Gastrocnemius medialis (tissue), 4 donors: ENCODE results near the gene GRIFIN. TPM values are rescaled to one million over a fixed set of nuclear protein-coding genes. Genes with fewer than 3 reads are reported as not detected.

Experiments
- ATAC-seq, 2 donors: fragments of 150-250 bp; one replicate each; pipeline ENCODE4 v1.9.1; 2016
- DNase-seq, 2 donors: peaks; one replicate each; pipeline ENCODE4 v3.0.0-alpha.2; 2019
- H3K27ac ChIP-seq, 4 donors: fragments of 200-600 bp; sonication (generic); 1 replicate in 1 of 4; 2 replicates in 3 of 4; pipeline ENCODE4 v1.5.1; 2016 to 2018; ENCODE audit warnings: mild to moderate bottlenecking in 2 of 4, moderate library complexity in 1 of 4
- H3K27me3 ChIP-seq, 3 donors: fragments of 200-600 bp; sonication (generic) in 2 of 3; 1 replicate in 1 of 3; 2 replicates in 2 of 3; pipeline versions ENCODE4 v1.5.1 to v1.6.0; 2016 to 2019; ENCODE audit warnings: mild to moderate bottlenecking in 1 of 3, moderate library complexity in 1 of 3
- H3K36me3 ChIP-seq, 2 donors: fragments of 200-600 bp; sonication (generic) in 1 of 2; one replicate each; pipeline ENCODE4 v1.5.1; 2017 to 2018
- H3K4me1 ChIP-seq, 2 donors: fragments of 200-600 bp; sonication (generic) in 1 of 2; one replicate each; pipeline ENCODE4 v1.5.1; 2016 to 2017; ENCODE audit warnings: mild to moderate bottlenecking in 2 of 2
- H3K4me3 ChIP-seq, 4 donors: fragments of 200-600 bp; sonication (generic) in 3 of 4; 1 replicate in 1 of 4; 2 replicates in 3 of 4; pipeline ENCODE4 v1.5.1; 2016 to 2019; ENCODE audit warnings: mild to moderate bottlenecking in 2 of 4
- H3K9me3 ChIP-seq, 3 donors: fragments of 200-600 bp; sonication (generic) in 2 of 3; 1 replicate in 1 of 3; 2 replicates in 2 of 3; pipeline ENCODE4 v1.5.1; 2016 to 2019
- CTCF ChIP-seq, 5 experiments: fragments of 450-650 bp in 3 of 5; fragments of 200-600 bp in 2 of 5; sonication (generic) in 2 of 5; IDR thresholded peaks in 4 of 5; conservative IDR thresholded peaks in 1 of 5; 1 replicate in 4 of 5; 2 replicates in 1 of 5; pipeline ENCODE4 v1.5.1; 2016 to 2019; ENCODE audit warnings: antibody characterized with exemption in 5 of 5, mild to moderate bottlenecking in 3 of 5, moderate library complexity in 3 of 5
- POLR2A ChIP-seq, 2 donors: fragments of 450-650 bp; IDR thresholded peaks; one replicate each; pipeline ENCODE4 v1.6.1; 2017; ENCODE audit warnings: antibody characterized with exemption in 2 of 2, mild to moderate bottlenecking in 2 of 2, moderate library complexity in 2 of 2
- in situ Hi-C, 4 donors: fragments of 200-750 bp; cut with MboI; loops; one replicate each; pipeline versions ENCODE4 v1.15.0 to v1.8.0; 2017; ENCODE audit warnings: low sequenced_read_pairs in 4 of 4
- intact Hi-C: fragments of 100-400 bp; cut with DNase I; formaldehyde crosslinking; loops from one replicate; pipeline ENCODE4 v1.15.1; 2023; ENCODE audit warnings: low total_unique reads
- total RNA-seq, 4 donors: library from RNA; depleted of rRNA; stranded (reverse); fragments of >200 nt; gene quantifications; one replicate each; pipeline versions ENCODE4 v1.1.0 to v1.2.3, GENCODE V29; 2016

Gene GRIFIN
- total RNA-seq, 4 donors from 2014 or later = not detected

GRCh38 chr7:2520131-2520760 lies 44.0 kb upstream of the GRIFIN start:
- in situ Hi-C loops (no loop called here), intact Hi-C loops (no loop called here)
- Histone ChIP-seq H3K9me3 (no peaks in the 10 kb centered on the region), H3K36me3 (no peaks in the 10 kb centered on the region), H3K4me1 (peaks cover 0 to 28% of the 10 kb centered on the region in 2 donors), H3K27ac (no peak overlapping the region), H3K4me3 (peak overlapping the region; percentile 33 to 49 (median 45)), H3K27me3 (peaks cover 26 to 39% (median 33%) of the 10 kb centered on the region in 3 donors)
- no peak for ATAC-seq
- TF ChIP-seq CTCF (IDR thresholded peaks at IDR 0.05 in 4 of 5, conservative IDR thresholded peaks at IDR 0.05 in 1 of 5) = no peak
- no peak for TF ChIP-seq POLR2A (IDR thresholded peaks at IDR 0.05)
- DNase-seq = no peak

GRCh38 chr7:2519119-2519930 lies 43.1 kb upstream of the GRIFIN start, which contains the start of gene LFNG:
LFNG (plus strand) TSS chr7:2519774; CDS start chr7:2519862, 88 bp downstream.
- intact Hi-C loops = loop anchor here (2.0 kb wide), 2 partner anchors 35 to 117 kb away; partner anchors contain the start of genes BRAT1 and CHST12
- Histone ChIP-seq H3K27me3 (peaks cover 25 to 33% (median 30%) of the 10 kb centered on the region in 3 donors), H3K4me3 (peak within 1 kb of the TSS; percentile 53 to 69 (median 55)), H3K9me3 (no peaks in the 10 kb centered on the region), H3K4me1 (peaks cover 0 to 25% of the 10 kb centered on the region in 2 donors), H3K36me3 (no peaks in the 10 kb centered on the region), H3K27ac (peak within 1 kb of the TSS in 1 of 4 donors; percentile 18)
- TF ChIP-seq POLR2A (IDR thresholded peaks at IDR 0.05) = peak; percentile 76 to 94
- TF ChIP-seq CTCF (IDR thresholded peaks at IDR 0.05 in 4 of 5, conservative IDR thresholded peaks at IDR 0.05 in 1 of 5) = no peak
- DNase-seq = peak; percentile 74 to 77
- peak; percentile 85 to 92 for ATAC-seq
- in situ Hi-C loops = no loop called here

DNA sequence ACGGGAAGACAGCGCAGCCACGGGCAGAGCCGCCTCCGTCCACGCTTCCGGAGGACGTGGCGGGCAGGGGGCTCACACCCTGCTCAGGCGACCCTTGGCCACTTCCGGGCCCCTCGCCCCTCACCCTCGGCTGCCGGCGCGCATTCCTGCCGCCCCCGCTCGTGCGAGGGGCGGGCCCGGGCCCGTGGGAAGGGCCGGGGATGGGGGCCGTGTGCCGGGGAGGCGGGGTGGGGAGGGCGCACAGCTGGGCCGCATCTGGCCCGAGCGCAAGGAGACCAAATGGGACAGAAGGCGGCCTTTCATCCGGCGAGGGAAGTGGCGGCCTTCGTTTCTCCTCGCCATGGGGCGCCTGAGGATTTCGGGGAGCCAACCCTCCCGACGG lies 42.5 kb upstream of the GRIFIN start:
- no peaks in the 10 kb centered on the region for H3K36me3 ChIP-seq
- H3K27me3 ChIP-seq = peaks cover 21 to 31% (median 30%) of the 10 kb centered on the region in 3 donors
- no peak for DNase-seq
- peak overlapping the region in 1 of 4 donors; percentile 18 for H3K27ac ChIP-seq
- H3K4me3 ChIP-seq = peak overlapping the region; percentile 53 to 69 (median 55)
- no peak for ATAC-seq
- peaks cover 0 to 21% of the 10 kb centered on the region in 2 donors for H3K4me1 ChIP-seq
- in situ Hi-C loops (no loop called here), intact Hi-C loops (loop anchor here (2.0 kb wide), 2 partner anchors 36 to 116 kb away; partner anchors contain the start of genes BRAT1 and CHST12)
- TF ChIP-seq CTCF (IDR thresholded peaks at IDR 0.05 in 4 of 5, conservative IDR thresholded peaks at IDR 0.05 in 1 of 5) (no peak), POLR2A (IDR thresholded peaks at IDR 0.05) (no peak)
- no peaks in the 10 kb centered on the region for H3K9me3 ChIP-seq

DNA sequence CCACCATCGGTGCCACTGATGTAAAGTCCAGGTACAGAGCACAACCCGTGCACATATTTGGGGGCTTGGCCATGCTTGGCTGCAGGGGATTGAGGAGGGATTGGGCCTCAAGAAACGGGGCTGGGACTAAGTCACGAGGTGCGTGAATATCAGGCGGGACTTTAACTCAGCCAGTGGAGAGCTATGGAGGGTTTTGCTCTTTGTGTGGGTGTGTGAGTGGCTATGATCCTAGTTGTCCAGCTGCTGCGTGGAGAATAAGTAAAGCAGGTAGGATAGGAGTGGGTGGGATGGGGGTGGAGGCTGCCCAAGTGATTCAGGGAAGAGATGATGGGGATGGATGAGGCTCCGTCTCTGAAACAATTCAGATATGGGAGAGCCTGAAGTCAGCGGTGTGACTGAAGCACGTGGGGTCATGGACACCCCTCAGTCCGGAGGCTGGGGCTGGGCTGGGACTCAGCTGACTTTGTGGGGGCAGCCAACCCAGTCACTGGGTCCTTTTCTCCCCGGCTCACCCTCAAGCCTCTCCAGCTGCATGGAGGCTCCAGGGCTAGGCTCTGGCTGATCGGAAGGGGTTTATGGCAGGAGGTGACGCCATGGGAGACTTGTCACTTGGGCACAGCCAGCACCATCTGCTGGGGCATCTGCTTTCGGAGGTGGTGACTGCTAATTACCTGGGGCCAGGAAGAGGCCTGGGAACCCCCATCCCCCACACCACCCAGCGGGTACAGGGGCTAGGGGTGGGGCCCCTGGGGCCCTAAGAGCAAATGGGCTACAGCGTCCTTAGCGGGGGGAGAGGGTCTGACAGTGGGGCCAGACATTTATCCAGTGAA lies 41.7 kb upstream of the GRIFIN start:
- intact Hi-C loops = loop anchor here (2.0 kb wide), 2 partner anchors 37 to 115 kb away; partner anchors contain the start of genes BRAT1 and CHST12
- Histone ChIP-seq H3K4me3 (no peak overlapping the region), H3K27ac (no peak overlapping the region), H3K36me3 (no peaks in the 10 kb centered on the region), H3K27me3 (peaks cover 21 to 26% (median 25%) of the 10 kb centered on the region in 3 donors), H3K9me3 (no peaks in the 10 kb centered on the region), H3K4me1 (peaks cover 0 to 17% of the 10 kb centered on the region in 2 donors)
- no peak for DNase-seq
- TF ChIP-seq CTCF (IDR thresholded peaks at IDR 0.05 in 4 of 5, conservative IDR thresholded peaks at IDR 0.05 in 1 of 5) = no peak
- in situ Hi-C loops = no loop called here
- ATAC-seq = no peak
